HUES48 (cell line): ENCODE results near the gene SPRN.
"Not testable (repeated sequence)": the region's sequence is repeated elsewhere in the genome, so short reads cannot be mapped to it uniquely, and the experiment has no call there.

Experiments used
- H3K27ac ChIP-seq: one replicate; pipeline ENCODE4 v1.7.0; 2013; ENCODE audit warnings: low read depth, low read length, inconsistent platforms
- H3K27me3 ChIP-seq: 2 replicates; pipeline ENCODE4 v1.6.1; 2013; ENCODE audit warnings: mild to moderate bottlenecking, low read length; ENCODE audit not compliant: control insufficient read depth, insufficient read depth
- H3K36me3 ChIP-seq: 2 replicates; pipeline ENCODE4 v1.6.1; 2013; ENCODE audit warnings: low read length; ENCODE audit not compliant: control insufficient read depth, insufficient read depth
- H3K4me1 ChIP-seq: 2 replicates; pipeline ENCODE4 v1.6.1; 2013; ENCODE audit warnings: mild to moderate bottlenecking, low read length; ENCODE audit not compliant: control insufficient read depth, insufficient read depth
- H3K4me3 ChIP-seq: 2 replicates; pipeline ENCODE4 v1.5.1; 2013; ENCODE audit warnings: mild to moderate bottlenecking, low read depth, low read length
- H3K9ac ChIP-seq: 2 replicates; pipeline ENCODE4 v1.6.1; 2013; ENCODE audit warnings: mild to moderate bottlenecking, low read depth, low read length, moderate library complexity
- H3K9me3 ChIP-seq: 2 replicates; pipeline ENCODE4 v1.6.1; 2013; ENCODE audit warnings: low read length; ENCODE audit not compliant: control insufficient read depth, insufficient read depth

SPRN gene

GRCh38 chr10:133444342-133445267, 20.2 kb upstream of the SPRN start:
- Histone ChIP-seq H3K9ac (no peak overlapping the region), H3K4me3 (no peak overlapping the region), H3K36me3 (no peaks in the 10 kb centered on the region), H3K4me1 (no peaks in the 10 kb centered on the region), H3K27ac (no peak overlapping the region), H3K9me3 (peaks cover 78% of the 10 kb centered on the region), H3K27me3 (no peaks in the 10 kb centered on the region)

GRCh38 chr10:133442967-133443924, 18.8 kb upstream of the SPRN start:
- H3K27ac ChIP-seq: no peak overlapping the region
- H3K4me1 ChIP-seq: no peaks in the 10 kb centered on the region
- H3K9me3 ChIP-seq: peaks cover 78% of the 10 kb centered on the region
- H3K27me3 ChIP-seq: no peaks in the 10 kb centered on the region
- H3K36me3 ChIP-seq: no peaks in the 10 kb centered on the region
- H3K9ac ChIP-seq: no peak overlapping the region
- no peak overlapping the region for H3K4me3 ChIP-seq

DNA sequence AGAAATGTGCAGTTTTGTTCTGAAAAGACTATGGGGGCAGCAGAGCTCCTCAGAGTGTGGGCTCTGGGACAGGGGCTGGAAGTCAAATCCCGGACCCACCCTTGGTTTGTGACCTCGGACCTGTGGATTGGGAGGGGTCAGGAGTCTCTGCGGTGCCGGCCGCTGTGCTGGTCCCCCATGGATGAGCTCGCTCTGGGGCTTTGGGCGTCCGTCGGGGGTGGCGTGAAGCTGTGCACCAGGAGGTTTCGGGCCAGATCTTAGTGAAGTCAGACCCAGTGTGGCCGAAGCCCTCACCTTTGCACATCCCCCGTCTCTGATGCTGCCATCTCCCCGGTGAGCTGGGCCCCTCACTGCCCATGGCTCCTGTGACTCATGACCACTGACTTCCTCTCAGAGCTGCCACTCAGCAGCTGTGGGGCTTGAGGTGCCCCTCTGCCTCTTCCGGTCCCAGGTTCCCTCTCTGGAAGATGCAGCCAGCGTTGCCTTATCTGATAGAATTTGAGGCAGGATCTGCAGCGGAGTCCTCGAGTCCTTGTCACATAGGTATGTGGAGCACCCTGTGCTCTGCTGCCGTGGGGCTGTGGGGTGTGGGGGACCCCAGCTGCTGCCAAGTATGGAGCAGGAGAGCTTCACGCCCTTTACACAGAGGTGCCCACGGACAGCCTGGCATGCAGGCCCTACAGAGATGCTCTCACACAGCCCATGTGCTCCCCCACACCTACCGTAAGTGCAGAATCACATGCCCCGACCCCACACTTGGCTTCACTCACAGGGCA, 18.0 kb upstream of the SPRN start:
- H3K9ac ChIP-seq: no peak overlapping the region
- peaks cover 75% of the 10 kb centered on the region for H3K9me3 ChIP-seq

GRCh38 chr10:133441780-133442179, 17.4 kb upstream of the SPRN start:
- H3K27me3 ChIP-seq: no peaks in the 10 kb centered on the region
- no peak overlapping the region for H3K27ac ChIP-seq
- no peaks in the 10 kb centered on the region for H3K4me1 ChIP-seq
- no peak overlapping the region for H3K4me3 ChIP-seq
- H3K9me3 ChIP-seq: peaks cover 75% of the 10 kb centered on the region
- H3K9ac ChIP-seq: no peak overlapping the region
- no peaks in the 10 kb centered on the region for H3K36me3 ChIP-seq

More for the DNA sequence above, 18.0 kb upstream of the SPRN start:
- H3K27me3 ChIP-seq: no peaks in the 10 kb centered on the region
- H3K4me1 ChIP-seq: no peaks in the 10 kb centered on the region
- no peaks in the 10 kb centered on the region for H3K36me3 ChIP-seq
- no peak overlapping the region for H3K4me3 ChIP-seq
- no peak overlapping the region for H3K27ac ChIP-seq

DNA sequence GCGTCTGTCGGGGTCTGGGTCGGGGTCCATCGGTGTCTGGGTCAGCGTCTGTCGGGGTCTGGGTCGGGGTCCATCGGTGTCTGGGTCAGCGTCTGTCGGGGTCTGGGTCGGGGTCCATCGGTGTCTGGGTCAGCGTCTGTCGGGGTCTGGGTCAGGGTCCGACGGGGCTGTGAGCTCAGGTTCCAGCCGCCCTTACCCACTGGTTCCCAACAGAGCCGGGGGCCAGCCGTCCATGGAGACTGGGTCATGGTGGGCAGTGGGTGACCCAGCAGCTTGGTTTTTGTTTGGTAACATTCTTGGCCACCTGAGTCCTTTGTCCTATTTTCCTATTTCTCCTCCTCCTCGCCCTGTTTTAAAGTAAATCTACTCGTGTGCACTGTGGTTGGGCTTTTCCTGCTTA, 16.9 kb upstream of the SPRN start:
- H3K36me3 ChIP-seq, H3K27me3 ChIP-seq, H3K4me1 ChIP-seq, H3K4me3 ChIP-seq, H3K27ac ChIP-seq, H3K9ac ChIP-seq: not testable (repeated sequence)
- peaks cover 73% of the 10 kb centered on the region for H3K9me3 ChIP-seq

DNA sequence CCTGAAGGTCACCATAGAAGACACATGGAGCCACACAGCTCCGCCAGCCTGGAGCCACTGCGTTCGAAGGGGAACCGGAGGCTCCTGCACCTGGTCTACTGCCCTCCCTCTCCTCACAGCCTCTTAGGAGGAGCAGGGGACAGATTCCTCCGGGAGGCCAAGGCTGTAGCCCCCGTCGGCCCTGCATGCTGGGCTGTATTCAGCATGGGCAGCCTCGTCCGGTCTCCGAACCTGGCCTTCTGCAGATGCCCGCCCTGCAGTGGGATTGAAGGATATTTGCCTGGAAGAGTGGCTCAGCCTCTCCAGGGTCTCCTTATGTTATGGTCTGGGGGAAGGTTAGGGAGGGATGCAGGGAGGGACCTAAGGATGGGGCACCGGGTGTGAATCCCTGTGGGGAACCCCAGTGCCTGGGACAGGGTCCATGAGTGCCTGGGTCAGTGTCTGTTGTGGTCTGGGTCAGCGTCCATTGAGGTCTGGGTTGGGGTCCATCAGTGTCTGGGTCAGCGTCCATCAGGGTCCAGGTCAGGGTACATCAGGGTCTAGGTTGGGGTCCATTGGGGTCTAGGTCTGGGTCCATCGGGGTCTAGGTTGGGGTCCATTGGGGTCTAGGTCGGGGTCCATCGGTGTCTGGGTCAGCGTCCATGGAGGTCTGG, 16.3 kb upstream of the SPRN start:
- Histone ChIP-seq H3K4me1 (no peaks in the 10 kb centered on the region), H3K9me3 (peaks cover 73% of the 10 kb centered on the region), H3K27ac (no peak overlapping the region), H3K27me3 (no peaks in the 10 kb centered on the region), H3K36me3 (no peaks in the 10 kb centered on the region), H3K9ac (no peak overlapping the region), H3K4me3 (no peak overlapping the region)

GRCh38 chr10:133439517-133440461, 15.4 kb upstream of the SPRN start:
- Histone ChIP-seq H3K27ac (no peak overlapping the region), H3K4me3 (no peak overlapping the region; the same call in 1 of the 2 replicates), H3K36me3 (no peaks in the 10 kb centered on the region), H3K27me3 (no peaks in the 10 kb centered on the region), H3K9ac (no peak overlapping the region), H3K9me3 (peaks cover 64% of the 10 kb centered on the region), H3K4me1 (no peaks in the 10 kb centered on the region)

DNA sequence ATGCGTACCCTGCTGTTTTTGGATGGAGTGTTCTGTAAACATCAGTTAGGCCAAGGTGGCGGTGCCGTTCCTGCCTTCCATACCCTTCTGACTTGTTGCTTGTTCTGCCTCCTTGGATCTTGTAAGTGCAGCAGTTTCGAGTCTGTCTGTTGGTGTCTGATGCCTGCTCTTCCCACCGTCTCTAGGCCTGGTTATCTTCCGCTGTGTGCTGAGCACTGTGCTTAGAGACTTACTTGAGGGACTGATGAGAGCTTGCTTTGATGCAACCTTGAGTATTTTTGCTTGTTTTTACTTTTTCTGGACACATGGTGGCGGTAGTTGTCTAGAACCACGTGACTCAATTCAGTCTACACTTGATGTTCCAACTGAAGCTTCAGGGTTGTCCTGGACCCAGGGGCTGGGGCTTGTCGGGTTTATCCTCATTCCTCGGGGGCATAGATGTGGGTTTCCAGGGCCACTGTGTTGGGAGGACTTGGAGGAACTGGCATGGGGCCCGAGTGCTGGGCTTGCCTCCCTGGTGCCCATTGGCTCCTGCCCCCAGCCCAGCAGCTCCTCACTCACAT, 14.4 kb upstream of the SPRN start:
- no peak overlapping the region for H3K27ac ChIP-seq
- no peak overlapping the region for H3K9ac ChIP-seq
- no peaks in the 10 kb centered on the region for H3K27me3 ChIP-seq
- H3K4me1 ChIP-seq: no peaks in the 10 kb centered on the region
- H3K4me3 ChIP-seq: no peak overlapping the region
- peaks cover 60% of the 10 kb centered on the region for H3K9me3 ChIP-seq
- no peaks in the 10 kb centered on the region for H3K36me3 ChIP-seq

- H3K4me1 ChIP-seq, H3K9ac ChIP-seq, H3K9me3 ChIP-seq, H3K36me3 ChIP-seq, H3K27ac ChIP-seq, H3K4me3 ChIP-seq, H3K27me3 ChIP-seq: not testable (repeated sequence)
Observed at GRCh38 chr10:133432789-133433188, 8.4 kb upstream of the SPRN start.
